Hematopoietic multipotent progenitor cell (in vitro differentiated cells): ENCODE data around the gene PTPRH. TPM values are rescaled to one million over a fixed set of nuclear protein-coding genes. Genes with fewer than 3 reads are reported as not detected.

ENCODE experiments used
- DNase-seq, 3 donors: peaks; one replicate each; pipeline ENCODE4 v3.0.0-alpha.2; 2011 to 2015; ENCODE audit warnings: low read depth in 2 of 3, low spot score in 2 of 3
- total RNA-seq: library from RNA; depleted of rRNA; stranded (reverse); fragments of >200 nt; gene quantifications from one replicate; pipeline ENCODE4 v1.2.3, GENCODE V29; 2012

PTPRH gene
- total RNA-seq, 1 donor, result under 0.01 TPM

- no peak for DNase-seq
Measured at GRCh38 chr19:55246462-55247451, 37.5 kb upstream of the PTPRH start.

- DNase-seq, result no peak
Measured at GRCh38 chr19:55245236-55245904, 36.1 kb upstream of the PTPRH start.

GRCh38 chr19:55244004-55244680 lies 34.8 kb upstream of the PTPRH start:
- no peak for DNase-seq

- no peak for DNase-seq
Measured at GRCh38 chr19:55242517-55242916, 33.2 kb upstream of the PTPRH start.

- no peak for DNase-seq
Measured at GRCh38 chr19:55241935-55242464, 32.7 kb upstream of the PTPRH start.

- DNase-seq, result no peak
Measured at GRCh38 chr19:55241143-55241934, 32.0 kb upstream of the PTPRH start.

GRCh38 chr19:55240713-55241020 lies 31.4 kb upstream of the PTPRH start:
- DNase-seq, result no peak

- no peak for DNase-seq
Measured at GRCh38 chr19:55239004-55239403, 29.7 kb upstream of the PTPRH start.

- no peak for DNase-seq
Measured at GRCh38 chr19:55238030-55238429, 28.7 kb upstream of the PTPRH start.

GRCh38 chr19:55232986-55233385 lies 23.7 kb upstream of the PTPRH start:
- DNase-seq, result no peak

GRCh38 chr19:55232286-55232602 lies 22.9 kb upstream of the PTPRH start:
- no peak for DNase-seq

- DNase-seq, result no peak
Measured at GRCh38 chr19:55231391-55232285, 22.3 kb upstream of the PTPRH start.

- no peak for DNase-seq
Measured at GRCh38 chr19:55230780-55231179, 21.5 kb upstream of the PTPRH start.

- DNase-seq, result no peak
Measured at GRCh38 chr19:55230329-55230728, 21.0 kb upstream of the PTPRH start.

GRCh38 chr19:55229789-55230182 lies 20.5 kb upstream of the PTPRH start:
- no peak for DNase-seq

GRCh38 chr19:55229145-55229788 lies 20.0 kb upstream of the PTPRH start:
- no peak for DNase-seq

GRCh38 chr19:55228403-55229031 lies 19.2 kb upstream of the PTPRH start, which contains the start of gene TMEM86B:
Gene TMEM86B, minus strand, starts transcription at chr19:55228763. Its CDS starts 22 bp downstream, at chr19:55228741.
- DNase-seq, result peak in 2 of 3 donors; percentile 12 to 24

GRCh38 chr19:55228015-55228391 lies 18.7 kb upstream of the PTPRH start:
- DNase-seq, result no peak
